GM13976 (cell line): ENCODE measurements around the gene ZNF121.

Experiments used
- DNase-seq: peaks from one replicate; pipeline ENCODE4 v3.0.0; 2012; ENCODE audit warnings: low spot score
- CTCF ChIP-seq: IDR thresholded peaks from 2 replicates; pipeline ENCODE4 v1.5.1; 2012; ENCODE audit warnings: borderline replicate concordance, mild to moderate bottlenecking; ENCODE audit not compliant: insufficient read depth; ENCODE audit errors: extremely low read depth, missing control alignments, control extremely low read depth
- in situ Hi-C: fragments of 300-500 bp; cut with MboI; formaldehyde crosslinking; loops from one replicate; pipeline ENCODE4 v1.12.0; 2022; ENCODE audit warnings: low sequenced_read_pairs, mixed read lengths, inconsistent platforms; ENCODE audit not compliant: unreplicated experiment

Gene ZNF121

GRCh38 chr19:9535934-9536333, 48.4 kb downstream of the ZNF121 start:
- TF ChIP-seq CTCF: no peak
- in situ Hi-C loops: no loop called here
- no peak for DNase-seq

- no peak for DNase-seq
- TF ChIP-seq CTCF: no peak
- in situ Hi-C loops: no loop called here
These were observed 52.4 kb downstream of the ZNF121 start for GRCh38 chr19:9531933-9532332.

DNA sequence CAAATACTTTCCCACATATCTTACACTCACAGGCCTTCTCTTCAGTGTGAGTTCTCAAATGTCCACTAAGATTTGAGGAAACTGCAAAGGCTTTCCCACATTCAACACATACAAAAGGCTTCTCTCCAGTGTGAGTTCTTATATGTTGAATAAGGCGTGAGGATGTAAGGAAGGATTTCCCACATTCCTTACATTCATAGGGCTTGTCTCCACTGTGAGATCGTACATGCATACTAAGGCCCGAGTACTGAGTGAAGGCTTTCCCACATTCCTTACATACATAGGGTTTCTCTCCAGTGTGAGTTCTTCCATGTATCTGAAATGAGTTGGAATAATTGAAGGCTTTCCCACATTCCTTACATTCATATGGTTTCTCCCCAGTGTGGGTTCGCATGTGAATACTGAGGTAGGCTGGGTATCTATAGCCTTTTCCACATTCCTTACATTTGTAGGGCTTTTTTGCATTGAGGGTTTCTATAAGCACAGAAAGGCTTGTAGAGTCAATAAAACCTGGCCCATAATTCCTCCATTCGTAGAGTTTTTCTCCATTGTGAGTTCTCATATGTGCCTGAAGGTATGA, 55.5 kb downstream of the ZNF121 start:
- no peak for TF ChIP-seq CTCF
- in situ Hi-C loops: no loop called here

DNA sequence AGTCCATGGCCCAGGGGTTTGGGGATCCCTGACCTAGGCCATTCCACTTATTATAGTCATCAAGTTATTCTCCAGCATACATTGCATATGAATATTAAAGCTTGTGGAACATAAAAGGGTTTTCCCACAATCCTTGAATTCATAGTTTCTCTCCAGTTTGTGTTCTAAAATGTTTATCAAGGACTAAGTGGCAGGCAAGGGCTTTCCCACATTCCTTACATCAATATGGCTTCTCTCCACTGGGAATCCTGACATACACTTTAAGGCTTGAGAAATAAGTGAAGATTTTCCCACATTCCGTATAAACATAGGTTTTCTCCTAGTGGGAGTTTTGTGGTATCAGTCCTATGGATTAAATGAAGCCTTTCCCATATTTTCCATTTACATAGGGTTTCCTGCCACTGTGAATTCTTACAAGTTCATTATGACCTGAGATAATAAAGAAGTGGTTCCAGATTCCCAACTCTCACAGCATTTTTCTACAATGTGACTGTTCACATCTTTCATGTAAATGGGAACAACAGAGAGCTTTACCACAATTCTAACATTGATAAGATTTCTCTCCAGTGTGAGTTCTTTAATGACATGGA, 60.3 kb downstream of the ZNF121 start:
- no peak for TF ChIP-seq CTCF
- in situ Hi-C loops: no loop called here

More for the DNA sequence above, 55.5 kb downstream of the ZNF121 start:
- DNase-seq: no peak

More for the DNA sequence above, 60.3 kb downstream of the ZNF121 start:
- no peak for DNase-seq
